DOHH2 (cell line): ENCODE results near the gene GAS6.

Experiments
- EZH2phosphoT487 ChIP-seq: fragments of 200-600 bp; sonication (generic); IDR thresholded peaks from 2 replicates; pipeline ENCODE4 v1.6.1; 2017; ENCODE audit warnings: borderline replicate concordance, mild to moderate bottlenecking, antibody characterized with exemption, low read length, moderate library complexity, mixed read lengths
- TF ChIP-seq, protein P1 (sequence below): fragments of 200-600 bp; sonication (generic); IDR thresholded peaks from one replicate; pipeline ENCODE4 v1.5.1; 2014; ENCODE audit warnings: antibody characterized with exemption, mild to moderate bottlenecking, low read depth, low read length; ENCODE audit not compliant: poor library complexity, severe bottlenecking

DNA sequence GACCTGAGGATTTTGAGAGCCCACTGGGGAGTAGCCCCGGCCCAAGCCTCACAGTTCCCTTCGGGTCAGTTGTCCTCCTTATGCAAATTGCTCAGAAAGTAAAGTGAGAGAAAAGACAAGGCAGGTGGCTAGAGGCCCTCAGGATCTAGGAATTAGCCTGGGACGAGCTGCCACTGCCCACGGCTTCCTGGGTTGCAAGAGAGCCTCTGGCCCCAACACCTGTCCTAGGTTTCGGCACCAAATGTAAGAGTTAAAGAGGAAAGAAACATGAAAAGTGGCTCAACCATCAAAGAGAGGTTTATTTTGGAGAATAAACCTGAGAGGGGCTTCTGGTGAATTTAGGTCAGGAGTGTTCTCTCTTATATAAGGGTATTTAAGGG lies 79.2 kb downstream of the GAS6 start:
- TF ChIP-seq, protein P1, sequence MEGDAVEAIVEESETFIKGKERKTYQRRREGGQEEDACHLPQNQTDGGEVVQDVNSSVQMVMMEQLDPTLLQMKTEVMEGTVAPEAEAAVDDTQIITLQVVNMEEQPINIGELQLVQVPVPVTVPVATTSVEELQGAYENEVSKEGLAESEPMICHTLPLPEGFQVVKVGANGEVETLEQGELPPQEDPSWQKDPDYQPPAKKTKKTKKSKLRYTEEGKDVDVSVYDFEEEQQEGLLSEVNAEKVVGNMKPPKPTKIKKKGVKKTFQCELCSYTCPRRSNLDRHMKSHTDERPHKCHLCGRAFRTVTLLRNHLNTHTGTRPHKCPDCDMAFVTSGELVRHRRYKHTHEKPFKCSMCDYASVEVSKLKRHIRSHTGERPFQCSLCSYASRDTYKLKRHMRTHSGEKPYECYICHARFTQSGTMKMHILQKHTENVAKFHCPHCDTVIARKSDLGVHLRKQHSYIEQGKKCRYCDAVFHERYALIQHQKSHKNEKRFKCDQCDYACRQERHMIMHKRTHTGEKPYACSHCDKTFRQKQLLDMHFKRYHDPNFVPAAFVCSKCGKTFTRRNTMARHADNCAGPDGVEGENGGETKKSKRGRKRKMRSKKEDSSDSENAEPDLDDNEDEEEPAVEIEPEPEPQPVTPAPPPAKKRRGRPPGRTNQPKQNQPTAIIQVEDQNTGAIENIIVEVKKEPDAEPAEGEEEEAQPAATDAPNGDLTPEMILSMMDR, result no peak
- no peak for TF ChIP-seq EZH2phosphoT487
